Activated CD8-positive, alpha-beta memory T cell treated with anti-CD3 and anti-CD28 coated beads, Interleukin-2, amount 10 ng/mL, durations not matched to agents 7 days and 5 days (primary cell): Measurements from ENCODE around the gene PAPOLB. TPM values are rescaled to one million over a fixed set of nuclear protein-coding genes. Genes with fewer than 3 reads are reported as not detected.

Experiments
- ATAC-seq: fragments of 150-1000 bp; cut with Tn5 transposase; one replicate; pipeline ENCODE4 v1.10.0; 2021; ENCODE audit warnings: moderate library complexity
- CTCF ChIA-PET: fragments of 350-600 bp; sonication (Branson Sonifier 250); formaldehyde crosslinking; loops from one replicate; lab custom pipeline; 2021; ENCODE audit warnings: antibody characterized with exemption; lab: Charles Lee
- DNase-seq: peaks from one replicate; pipeline ENCODE4 v3.0.0-alpha.2; 2020
- H3K27ac Mint-ChIP-seq: one replicate; pipeline ENCODE4 v1.8.0; 2021; ENCODE audit warnings: mild to moderate bottlenecking, mixed read lengths
- H3K27me3 Mint-ChIP-seq: one replicate; pipeline ENCODE4 v1.8.0; 2021; ENCODE audit warnings: mixed read lengths
- H3K36me3 Mint-ChIP-seq: one replicate; pipeline ENCODE4 v1.8.0; 2021; ENCODE audit warnings: mild to moderate bottlenecking, mixed read lengths
- H3K4me1 Mint-ChIP-seq: one replicate; pipeline ENCODE4 v1.8.0; 2021; ENCODE audit warnings: mixed read lengths
- H3K4me3 Mint-ChIP-seq: one replicate; pipeline ENCODE4 v1.8.0; 2021; ENCODE audit warnings: mild to moderate bottlenecking, moderate library complexity, mixed read lengths
- H3K9me3 Mint-ChIP-seq: one replicate; pipeline ENCODE4 v1.8.0; 2022; ENCODE audit warnings: low read depth, mixed read lengths
- total RNA-seq, 2 experiments: library from RNA; stranded (reverse); gene quantifications; one replicate each; pipeline ENCODE4 v1.2.3, GENCODE V29; 2021

Gene PAPOLB
- total RNA-seq, 2 experiments from 2014 or later: 0.06 TPM; not detected in 1

DNA sequence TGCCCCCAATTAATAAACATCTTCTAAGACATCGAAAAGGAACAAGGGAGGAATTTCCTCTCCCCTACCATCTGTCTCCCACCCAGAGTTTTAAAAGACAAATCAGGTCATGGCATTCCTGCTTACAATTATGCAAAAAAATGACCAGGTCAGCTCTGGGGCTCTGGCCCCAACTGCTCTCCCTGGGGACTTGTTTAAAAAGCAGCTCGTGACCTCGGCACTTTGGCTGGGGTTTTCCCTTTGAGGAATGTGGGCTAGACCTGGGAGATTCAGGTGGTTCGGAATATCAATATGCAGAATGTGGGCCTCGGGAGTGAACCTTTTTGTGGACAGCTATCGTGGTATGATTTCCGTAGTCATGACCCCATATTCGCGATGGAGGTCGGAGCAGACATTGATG lies 22.3 kb upstream of the PAPOLB start:
- no peaks in the 10 kb centered on the region for H3K9me3 Mint-ChIP-seq
- no peak for DNase-seq
- no peak overlapping the region for H3K27ac Mint-ChIP-seq
- peaks cover 8% of the 10 kb centered on the region for H3K4me1 Mint-ChIP-seq
- CTCF ChIA-PET: interaction anchor here (0.8 to 3.0 kb wide), 13 partner anchors 8 to 90 kb away, joined by 3 to 27 read pairs (median 4); no protein-coding TSS in a partner anchor
- no peak for ATAC-seq
- H3K27me3 Mint-ChIP-seq: peaks cover 35% of the 10 kb centered on the region
- H3K4me3 Mint-ChIP-seq: no peak overlapping the region
- H3K36me3 Mint-ChIP-seq: no peaks in the 10 kb centered on the region

GRCh38 chr7:4883372-4884144 lies 21.7 kb upstream of the PAPOLB start, which contains the start of gene RADIL:
TSS of gene RADIL (minus strand) at chr7:4883716. CDS start at chr7:4878139, 5,577 bp downstream.
- peak within 1 kb of the TSS; percentile 7 for H3K4me3 Mint-ChIP-seq
- H3K27me3 Mint-ChIP-seq: peaks cover 35% of the 10 kb centered on the region
- ATAC-seq: peak; percentile 97
- H3K27ac Mint-ChIP-seq: no peak within 1 kb of the TSS
- H3K4me1 Mint-ChIP-seq: peaks cover 8% of the 10 kb centered on the region
- no peaks in the 10 kb centered on the region for H3K9me3 Mint-ChIP-seq
- CTCF ChIA-PET: interaction anchor here (0.5 to 3.0 kb wide), 18 partner anchors 7 to 205 kb away, joined by 3 to 27 read pairs (median 3); no protein-coding TSS in a partner anchor
- peak; percentile 92 for DNase-seq
- no peaks in the 10 kb centered on the region for H3K36me3 Mint-ChIP-seq

DNA sequence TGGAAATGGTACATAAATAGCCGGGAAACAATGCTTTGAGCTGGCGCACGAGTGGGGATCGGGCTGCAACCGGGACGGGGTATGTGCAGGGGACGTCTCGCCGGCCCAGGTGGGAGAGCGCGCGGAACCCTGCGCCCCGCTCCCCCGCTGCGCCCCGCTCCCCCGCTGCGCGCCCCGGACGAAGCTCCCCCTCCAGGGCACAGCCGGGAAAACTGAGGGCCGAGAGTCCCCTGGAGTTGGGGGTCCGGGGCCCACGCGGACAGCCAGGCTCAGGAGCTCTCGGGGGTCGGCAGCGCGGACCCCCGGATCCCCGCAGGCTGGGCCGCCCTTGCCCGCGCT lies 21.2 kb upstream of the PAPOLB start:
- Mint-ChIP-seq H3K27ac (no peak overlapping the region), H3K36me3 (no peaks in the 10 kb centered on the region), H3K4me3 (peak overlapping the region; percentile 7), H3K4me1 (peaks cover 8% of the 10 kb centered on the region), H3K9me3 (no peaks in the 10 kb centered on the region), H3K27me3 (peaks cover 35% of the 10 kb centered on the region)
- no peak for DNase-seq
- peak; percentile 2 for ATAC-seq
- CTCF ChIA-PET: interaction anchor here (0.5 to 3.0 kb wide), 14 partner anchors 8 to 205 kb away, joined by 3 to 27 read pairs (median 4); no protein-coding TSS in a partner anchor

DNA sequence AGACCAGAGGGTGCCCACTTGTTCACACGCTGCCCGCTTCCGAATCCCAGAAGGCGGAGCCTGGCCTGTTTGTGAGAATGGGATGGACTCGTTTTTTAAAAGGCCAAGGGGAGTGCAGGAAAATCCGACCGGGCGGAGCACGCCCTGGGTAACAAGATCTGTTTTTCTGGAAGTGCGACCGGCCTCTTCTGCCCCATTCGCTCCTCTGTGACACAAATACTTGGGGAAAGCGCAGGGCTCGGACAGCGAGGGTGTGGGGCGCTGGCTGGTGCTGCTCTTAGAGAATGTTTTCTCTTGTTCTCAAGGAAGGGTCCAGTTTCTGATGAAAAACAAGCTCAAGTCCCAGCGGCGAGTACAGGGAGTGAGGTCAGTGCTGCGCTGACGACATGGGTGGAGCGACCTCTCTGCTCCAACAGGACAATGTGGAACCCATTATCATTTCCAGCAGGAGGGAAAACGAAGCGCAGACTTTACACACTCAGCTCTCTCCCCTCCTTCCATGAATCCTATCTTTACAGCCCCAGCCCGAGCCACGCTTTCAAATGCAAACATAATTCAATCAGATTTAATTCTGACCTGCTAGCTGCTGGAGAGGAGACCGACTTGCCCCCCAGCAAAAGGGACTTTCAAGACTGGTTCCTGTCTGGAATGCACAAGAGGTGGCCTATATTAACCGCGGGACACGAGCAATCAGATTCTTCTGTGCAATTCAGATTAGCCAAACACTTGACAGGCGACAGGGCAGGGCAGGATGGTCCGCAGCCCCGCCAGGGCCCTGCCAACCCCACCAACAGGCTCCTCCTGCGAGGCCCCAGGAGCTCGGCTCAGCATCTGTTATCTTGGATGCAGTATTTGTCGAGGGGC lies 20.6 kb upstream of the PAPOLB start:
- CTCF ChIA-PET: interaction anchor here (0.5 to 3.0 kb wide), 9 partner anchors 8 to 206 kb away, joined by 3 to 27 read pairs (median 5); no protein-coding TSS in a partner anchor
- no peak for DNase-seq
- no peak overlapping the region for H3K27ac Mint-ChIP-seq
- H3K9me3 Mint-ChIP-seq: no peaks in the 10 kb centered on the region
- peaks cover 8% of the 10 kb centered on the region for H3K4me1 Mint-ChIP-seq
- H3K4me3 Mint-ChIP-seq: peak overlapping the region; percentile 7
- ATAC-seq: no peak
- H3K27me3 Mint-ChIP-seq: peaks cover 35% of the 10 kb centered on the region
- H3K36me3 Mint-ChIP-seq: no peaks in the 10 kb centered on the region

- peaks cover 8% of the 10 kb centered on the region for H3K4me1 Mint-ChIP-seq
- ATAC-seq: no peak
- no peak overlapping the region for H3K27ac Mint-ChIP-seq
- H3K9me3 Mint-ChIP-seq: no peaks in the 10 kb centered on the region
- no peaks in the 10 kb centered on the region for H3K36me3 Mint-ChIP-seq
- H3K27me3 Mint-ChIP-seq: peaks cover 29% of the 10 kb centered on the region
- CTCF ChIA-PET: interaction anchor here (1.3 kb wide), 1 partner anchor 87 kb away, joined by 4 read pairs; no protein-coding TSS in a partner anchor
- no peak for DNase-seq
- no peak overlapping the region for H3K4me3 Mint-ChIP-seq
Observed at GRCh38 chr7:4880218-4880617, 18.4 kb upstream of the PAPOLB start.

DNA sequence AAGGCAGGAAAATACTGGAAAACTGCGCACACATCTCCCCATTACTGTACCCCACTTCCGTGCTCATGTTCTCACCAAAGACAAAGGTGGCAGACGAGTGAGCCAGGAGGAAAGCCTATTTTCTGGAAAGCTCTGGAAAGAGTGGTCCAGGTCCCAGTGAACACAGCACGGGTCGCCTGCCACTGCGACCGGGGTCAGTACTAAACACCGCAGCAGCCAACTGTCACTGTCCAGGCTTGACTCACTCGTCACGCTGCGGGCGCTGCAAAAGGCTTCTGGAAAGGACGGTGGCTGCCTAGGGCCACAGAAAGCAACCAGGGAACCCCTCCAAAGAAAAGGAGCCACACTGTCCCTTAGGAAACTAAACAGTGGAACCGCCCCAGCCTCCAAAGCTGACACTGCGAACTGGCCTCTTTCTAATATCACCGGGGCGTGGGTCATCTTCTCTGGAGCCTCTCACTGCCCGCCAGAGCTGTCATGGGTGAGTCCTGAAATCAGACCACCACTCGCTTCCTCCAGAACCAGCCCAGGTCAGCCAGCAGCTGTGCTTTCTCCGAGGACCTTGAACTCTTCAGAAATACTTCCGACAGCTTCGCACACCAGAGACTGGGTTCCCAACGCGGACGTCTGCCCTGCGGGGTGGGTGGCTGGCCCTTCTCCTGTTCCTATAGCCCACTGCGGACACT lies 17.7 kb upstream of the PAPOLB start:
- Mint-ChIP-seq H3K36me3 (no peaks in the 10 kb centered on the region), H3K27me3 (peaks cover 28% of the 10 kb centered on the region), H3K4me3 (no peak overlapping the region), H3K4me1 (peaks cover 8% of the 10 kb centered on the region), H3K9me3 (no peaks in the 10 kb centered on the region), H3K27ac (no peak overlapping the region)
- DNase-seq (no peak), ATAC-seq (no peak)
- CTCF ChIA-PET: no interaction called here

DNA sequence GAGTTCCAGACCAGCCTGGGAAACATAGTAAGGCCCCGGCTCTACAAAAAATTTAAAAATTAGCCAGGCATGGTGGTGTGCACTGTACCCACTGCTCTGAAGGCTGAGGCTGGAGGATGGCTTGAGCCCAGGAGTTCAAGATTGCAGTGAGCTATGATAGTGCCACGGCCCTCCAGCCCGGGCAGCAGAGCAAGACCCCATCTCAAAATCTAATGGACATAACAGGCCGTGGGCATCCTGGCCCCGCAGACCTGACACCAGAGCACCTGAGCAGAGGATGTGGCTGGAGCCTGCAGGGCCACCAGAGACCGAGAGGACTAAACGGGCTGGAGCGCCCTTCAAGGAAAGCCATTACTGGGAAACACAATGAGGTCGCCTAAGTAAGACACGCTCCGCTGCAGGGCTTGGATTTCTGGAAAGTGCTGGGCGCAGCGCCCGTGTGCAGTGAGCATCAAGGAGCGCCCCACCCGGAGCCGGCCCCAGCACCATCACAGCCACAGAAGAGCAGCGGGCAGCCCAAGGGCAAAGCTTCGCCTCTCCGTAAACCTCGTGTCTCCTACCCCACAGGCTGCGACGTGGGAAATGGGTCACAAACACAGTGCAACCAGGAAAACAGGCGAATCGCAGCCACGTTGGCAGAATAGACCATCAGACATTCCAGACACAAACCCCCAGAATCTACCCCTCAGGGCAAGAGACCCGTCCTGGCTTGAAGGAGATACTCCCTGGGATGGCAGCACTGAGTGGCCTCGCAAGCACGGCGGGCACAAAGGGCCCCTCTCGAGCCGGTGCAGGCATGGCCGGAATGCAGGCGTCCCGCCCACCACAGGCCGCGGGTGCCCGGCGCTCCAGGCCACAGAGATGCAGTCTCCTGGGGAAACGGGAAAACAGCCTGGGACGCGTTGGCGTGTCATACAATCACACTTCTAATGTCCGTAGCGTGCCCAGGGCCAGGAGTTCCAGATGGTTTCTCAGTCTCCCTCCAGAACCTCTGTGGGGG lies 16.8 kb upstream of the PAPOLB start:
- Mint-ChIP-seq H3K27ac (no peak overlapping the region), H3K9me3 (no peaks in the 10 kb centered on the region), H3K4me1 (peaks cover 8% of the 10 kb centered on the region), H3K27me3 (peaks cover 19% of the 10 kb centered on the region), H3K4me3 (no peak overlapping the region), H3K36me3 (no peaks in the 10 kb centered on the region)
- DNase-seq: no peak
- CTCF ChIA-PET: no interaction called here
- no peak for ATAC-seq

- Mint-ChIP-seq H3K4me3 (no peak overlapping the region), H3K27me3 (peaks cover 13% of the 10 kb centered on the region), H3K27ac (no peak overlapping the region), H3K4me1 (peaks cover 10% of the 10 kb centered on the region), H3K36me3 (no peaks in the 10 kb centered on the region), H3K9me3 (no peaks in the 10 kb centered on the region)
- no peak for ATAC-seq
- CTCF ChIA-PET: no interaction called here
- no peak for DNase-seq
Observed at GRCh38 chr7:4876586-4876985, 14.8 kb upstream of the PAPOLB start.

- no peak overlapping the region for H3K27ac Mint-ChIP-seq
- H3K4me3 Mint-ChIP-seq: no peak overlapping the region
- ATAC-seq: no peak
- peaks cover 19% of the 10 kb centered on the region for H3K4me1 Mint-ChIP-seq
- peaks cover 19% of the 10 kb centered on the region for H3K27me3 Mint-ChIP-seq
- H3K9me3 Mint-ChIP-seq: no peaks in the 10 kb centered on the region
- H3K36me3 Mint-ChIP-seq: no peaks in the 10 kb centered on the region
- DNase-seq: no peak
- CTCF ChIA-PET: no interaction called here
Observed at GRCh38 chr7:4875391-4875790, 13.6 kb upstream of the PAPOLB start.

- CTCF ChIA-PET: interaction anchor here (1.1 kb wide), 2 partner anchors 10 kb away, joined by 3 to 5 read pairs; partner anchors contain the start of gene RADIL
- ATAC-seq (no peak), DNase-seq (no peak)
- Mint-ChIP-seq H3K27me3 (peaks cover 27% of the 10 kb centered on the region), H3K4me1 (peaks cover 21% of the 10 kb centered on the region), H3K36me3 (no peaks in the 10 kb centered on the region), H3K27ac (no peak overlapping the region), H3K4me3 (no peak overlapping the region), H3K9me3 (no peaks in the 10 kb centered on the region)
Observed at GRCh38 chr7:4873071-4873944, 11.5 kb upstream of the PAPOLB start.

GRCh38 chr7:4871930-4872675 lies 10.3 kb upstream of the PAPOLB start:
- no peak overlapping the region for H3K27ac Mint-ChIP-seq
- H3K27me3 Mint-ChIP-seq: peaks cover 27% of the 10 kb centered on the region
- H3K9me3 Mint-ChIP-seq: no peaks in the 10 kb centered on the region
- no peak for DNase-seq
- ATAC-seq: no peak
- no peak overlapping the region for H3K4me3 Mint-ChIP-seq
- no peaks in the 10 kb centered on the region for H3K36me3 Mint-ChIP-seq
- H3K4me1 Mint-ChIP-seq: peaks cover 21% of the 10 kb centered on the region
- CTCF ChIA-PET: interaction anchor here (1.1 kb wide), 1 partner anchor 11 kb away, joined by 5 read pairs; the partner anchor contains the start of gene RADIL
